Adrenal gland (tissue), 12 donors: ENCODE measurements around the gene TARBP2. TPM values are rescaled to one million over a fixed set of nuclear protein-coding genes. Genes with fewer than 3 reads are reported as not detected.

ENCODE experiments used
- DNase-seq, 7 donors: peaks; one replicate each; pipeline ENCODE4 v3.0.0-alpha.2; 2019 to 2020
- H3K27ac ChIP-seq, 5 donors: fragments of 200-600 bp; sonication (generic) in 4 of 5; 1 replicate in 3 of 5; 2 replicates in 2 of 5; pipeline versions ENCODE4 v1.5.1 to v1.8.0; 2016 to 2020; ENCODE audit warnings: mild to moderate bottlenecking in 1 of 5
- H3K27me3 ChIP-seq: fragments of 200-600 bp; 2 replicates; pipeline ENCODE4 v1.8.0; 2021
- H3K36me3 ChIP-seq, 2 donors: fragments of 200-600 bp; replicated peaks in 1 of 2; 1 replicate in 1 of 2; 2 replicates in 1 of 2; pipeline versions ENCODE4 v1.5.1 to v1.8.0; 2018 to 2022
- H3K4me1 ChIP-seq, 2 donors: fragments of 200-600 bp; replicated peaks in 1 of 2; 1 replicate in 1 of 2; 2 replicates in 1 of 2; pipeline versions ENCODE4 v1.5.1 to v1.8.0; 2018 to 2021
- H3K4me3 ChIP-seq, 4 donors: fragments of 200-600 bp; sonication (generic) in 3 of 4; one replicate each; pipeline ENCODE4 v1.5.1; 2016 to 2018
- H3K9me3 ChIP-seq, 3 donors: fragments of 200-600 bp; sonication (generic) in 1 of 3; replicated peaks in 1 of 3; 1 replicate in 2 of 3; 2 replicates in 1 of 3; pipeline versions ENCODE4 v1.5.1 to v1.8.0; 2016 to 2021
- POLR2A ChIP-seq, 2 donors: fragments of 450-650 bp; IDR thresholded peaks; one replicate each; pipeline ENCODE4 v1.6.1; 2017; ENCODE audit warnings: antibody characterized with exemption in 2 of 2, mild to moderate bottlenecking in 2 of 2, moderate library complexity in 1 of 2
- WGBS, 4 donors: extraction: QIAGEN DNeasy Blood & Tissue Kit in 2 of 4; methylation state at CpG; one replicate each; pipeline versions ENCODE4 v1.1.5 to v1.1.7; 2013 to 2017; 5-methylcytosine and 5-hydroxymethylcytosine counted together
- intact Hi-C, 2 donors: fragments of 100-400 bp; cut with DNase I; formaldehyde crosslinking; loops; one replicate each; pipeline versions ENCODE4 v1.14.1 to v1.15.0; 2022 to 2023
- polyA plus RNA-seq, 3 donors: library from polyadenylated mRNA; stranded (reverse); fragments of 200-250 nt in 2 of 3; fragments of 350-450 nt in 1 of 3; fragmentation: Illumina TruSeq in 1 of 3; extraction: RNeasy Lipid Tissue Mini Kit (QIAGEN cat#74804) in 1 of 3; gene quantifications; one replicate each; pipeline ENCODE4 v1.2.3, GENCODE V29; 2013 to 2014
- total RNA-seq, 9 donors: library from RNA; depleted of rRNA in 4 of 9; stranded (reverse); fragments of >200 nt in 4 of 9; fragments of 120-200 nt in 1 of 9; fragmentation: NEBNext Ultra II Directional in 1 of 9; extraction: Animal tissue kit (Norgen Biotek cat#: 25700) in 1 of 9; gene quantifications; one replicate each; pipeline versions ENCODE4 v1.1.0 to v1.2.4, GENCODE V29; 2013 to 2023
- TF ChIP-seq, protein P1 (sequence below), 6 experiments: fragments of 450-650 bp in 4 of 6; fragments of 200-600 bp in 2 of 6; sonication (generic) in 1 of 6; IDR thresholded peaks; 1 replicate in 5 of 6; 2 replicates in 1 of 6; pipeline versions ENCODE4 v1.5.1 to v1.8.0; 2016 to 2021; ENCODE audit warnings: antibody characterized with exemption in 6 of 6, mild to moderate bottlenecking in 2 of 6, moderate library complexity in 1 of 6
- donor health status: healthy with polysubstance abuse.
- donor health status: Bipolar disorder and iron deficiency.
- donor health status: DM: yes; HTN: yes; CAD: no.
- donor health status: DM: no; HTN: no; CAD: no.
- donor health status: DM: no; HTN: no; CAD: no.
- donor health status: DM: yes; HTN: yes; CAD: no.

TARBP2 gene
- total and polyA plus RNA-seq, 12 donors = 14.9 to 72.9 (median 32.8) TPM

DNA sequence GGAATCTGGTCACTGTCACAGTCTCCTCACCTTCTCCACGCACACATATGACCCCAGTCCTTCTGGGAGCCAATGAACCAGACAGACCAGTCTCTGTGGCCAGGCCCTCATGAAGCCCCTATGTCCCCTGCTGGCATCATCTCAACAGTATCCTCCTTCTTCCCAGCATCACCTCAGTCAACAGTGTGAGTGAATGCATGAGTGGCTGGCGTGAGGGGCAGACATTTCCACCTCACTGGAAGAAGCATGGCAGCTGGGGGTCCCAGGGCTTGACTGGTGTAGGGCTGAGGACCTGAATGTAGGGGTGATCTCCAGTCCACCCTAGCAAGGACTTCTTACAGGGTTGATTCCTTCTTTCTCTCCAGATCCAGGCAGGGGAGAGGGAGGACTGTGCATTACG, 3.6 kb upstream of the TARBP2 start:
- Histone ChIP-seq H3K36me3 (no peaks in the 10 kb centered on the region), H3K9me3 (no peaks in the 10 kb centered on the region), H3K4me1 (peaks cover 29 to 41% of the 10 kb centered on the region in 2 donors), H3K27ac (peak overlapping the region in 1 of 5 donors; percentile 37), H3K27me3 (no peaks in the 10 kb centered on the region), H3K4me3 (no peak overlapping the region)
- no peak for TF ChIP-seq POLR2A (IDR thresholded peaks at IDR 0.05)
- TF ChIP-seq, protein P1, sequence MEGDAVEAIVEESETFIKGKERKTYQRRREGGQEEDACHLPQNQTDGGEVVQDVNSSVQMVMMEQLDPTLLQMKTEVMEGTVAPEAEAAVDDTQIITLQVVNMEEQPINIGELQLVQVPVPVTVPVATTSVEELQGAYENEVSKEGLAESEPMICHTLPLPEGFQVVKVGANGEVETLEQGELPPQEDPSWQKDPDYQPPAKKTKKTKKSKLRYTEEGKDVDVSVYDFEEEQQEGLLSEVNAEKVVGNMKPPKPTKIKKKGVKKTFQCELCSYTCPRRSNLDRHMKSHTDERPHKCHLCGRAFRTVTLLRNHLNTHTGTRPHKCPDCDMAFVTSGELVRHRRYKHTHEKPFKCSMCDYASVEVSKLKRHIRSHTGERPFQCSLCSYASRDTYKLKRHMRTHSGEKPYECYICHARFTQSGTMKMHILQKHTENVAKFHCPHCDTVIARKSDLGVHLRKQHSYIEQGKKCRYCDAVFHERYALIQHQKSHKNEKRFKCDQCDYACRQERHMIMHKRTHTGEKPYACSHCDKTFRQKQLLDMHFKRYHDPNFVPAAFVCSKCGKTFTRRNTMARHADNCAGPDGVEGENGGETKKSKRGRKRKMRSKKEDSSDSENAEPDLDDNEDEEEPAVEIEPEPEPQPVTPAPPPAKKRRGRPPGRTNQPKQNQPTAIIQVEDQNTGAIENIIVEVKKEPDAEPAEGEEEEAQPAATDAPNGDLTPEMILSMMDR (IDR thresholded peaks at IDR 0.05) = no peak
- DNase-seq = no peak
- intact Hi-C loops = no loop called here
- 90 to 96% (median 94%) methylated on average over 2 to 3 of the region's 3 CpGs for WGBS, 4 donors

DNA sequence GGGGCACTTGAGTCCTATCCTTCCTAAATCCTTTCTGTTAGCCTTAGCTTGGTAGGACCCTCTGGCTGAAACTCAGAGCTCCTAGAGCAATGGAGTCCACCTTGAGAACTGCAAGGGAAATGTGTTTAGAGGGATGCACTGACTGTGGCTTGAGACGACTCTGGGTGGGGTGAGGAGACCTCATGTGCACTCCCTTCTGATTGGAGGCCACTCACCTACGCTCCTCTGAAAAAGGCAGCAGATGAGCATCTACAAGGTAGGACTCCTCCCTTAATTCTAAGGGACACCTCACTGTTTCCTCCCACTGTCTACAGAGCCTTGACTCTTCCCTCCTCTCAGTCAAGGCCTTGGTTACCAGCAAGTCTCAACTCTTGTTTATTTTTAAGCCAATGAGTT, 2.9 kb upstream of the TARBP2 start:
- intact Hi-C loops = no loop called here
- 80 to 86% (median 83%) methylated on average over 2 of the region's 2 CpGs for WGBS, 4 donors
- Histone ChIP-seq H3K27me3 (no peaks in the 10 kb centered on the region), H3K4me3 (no peak overlapping the region), H3K36me3 (no peaks in the 10 kb centered on the region), H3K4me1 (peaks cover 27 to 43% of the 10 kb centered on the region in 2 donors), H3K27ac (peak overlapping the region in 2 of 5 donors; percentile 30 to 93), H3K9me3 (no peaks in the 10 kb centered on the region)
- TF ChIP-seq POLR2A (IDR thresholded peaks at IDR 0.05) = no peak
- no peak for DNase-seq

DNA sequence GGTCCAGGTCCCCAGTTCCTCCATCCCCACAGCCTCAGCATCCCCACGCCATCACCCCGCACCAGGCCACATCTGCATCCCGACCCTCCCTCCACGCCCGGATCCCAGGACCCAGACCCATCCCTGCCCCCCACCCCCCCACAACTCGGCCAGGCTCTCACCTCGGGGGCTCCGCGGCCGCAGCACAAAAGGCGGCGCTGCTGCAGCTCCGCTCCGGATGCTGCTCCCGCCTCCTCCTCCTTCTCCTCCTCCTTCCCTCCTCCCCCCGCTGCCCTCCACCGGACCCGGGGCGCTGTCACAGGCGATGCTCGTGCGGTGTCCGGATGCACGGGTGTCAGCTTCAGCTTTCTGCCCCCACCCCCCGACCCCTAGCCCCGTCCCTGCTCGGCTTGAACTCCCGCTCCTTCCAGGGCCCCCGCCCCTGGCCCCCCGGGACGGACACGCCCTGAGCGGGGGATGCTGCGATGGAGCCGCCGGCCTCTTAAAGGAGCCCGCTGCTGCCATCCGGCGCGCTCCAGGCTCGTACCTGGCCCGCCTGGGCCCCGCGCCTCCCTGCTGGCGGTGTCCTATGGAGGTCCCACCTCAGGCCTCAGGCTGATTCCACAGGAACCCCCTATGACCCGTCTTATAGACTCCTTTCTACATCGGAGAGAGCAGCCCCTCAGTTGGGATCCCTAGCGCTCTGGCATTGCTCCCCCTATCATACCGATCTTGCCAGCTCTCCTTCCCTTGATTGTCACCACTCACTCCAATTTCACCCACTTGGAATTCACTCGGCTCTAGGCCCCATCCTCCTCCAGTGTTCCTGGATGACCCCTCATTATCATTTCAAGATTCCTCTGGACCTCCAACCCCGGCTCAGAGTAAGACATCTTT, 1.6 kb upstream of the TARBP2 start, which contains the start of gene MAP3K12:
Gene MAP3K12 (minus strand): TSS at position 193 of the 876 bp plus-strand sequence. CDS start 12,067 bp downstream, outside the sequence.
- no peaks in the 10 kb centered on the region for H3K9me3 ChIP-seq
- WGBS, 4 donors = 0 to 2% (median 1%) methylated on average over 16 to 51 of the region's 51 CpGs
- H3K4me1 ChIP-seq = peaks cover 22 to 36% of the 10 kb centered on the region in 2 donors

DNA sequence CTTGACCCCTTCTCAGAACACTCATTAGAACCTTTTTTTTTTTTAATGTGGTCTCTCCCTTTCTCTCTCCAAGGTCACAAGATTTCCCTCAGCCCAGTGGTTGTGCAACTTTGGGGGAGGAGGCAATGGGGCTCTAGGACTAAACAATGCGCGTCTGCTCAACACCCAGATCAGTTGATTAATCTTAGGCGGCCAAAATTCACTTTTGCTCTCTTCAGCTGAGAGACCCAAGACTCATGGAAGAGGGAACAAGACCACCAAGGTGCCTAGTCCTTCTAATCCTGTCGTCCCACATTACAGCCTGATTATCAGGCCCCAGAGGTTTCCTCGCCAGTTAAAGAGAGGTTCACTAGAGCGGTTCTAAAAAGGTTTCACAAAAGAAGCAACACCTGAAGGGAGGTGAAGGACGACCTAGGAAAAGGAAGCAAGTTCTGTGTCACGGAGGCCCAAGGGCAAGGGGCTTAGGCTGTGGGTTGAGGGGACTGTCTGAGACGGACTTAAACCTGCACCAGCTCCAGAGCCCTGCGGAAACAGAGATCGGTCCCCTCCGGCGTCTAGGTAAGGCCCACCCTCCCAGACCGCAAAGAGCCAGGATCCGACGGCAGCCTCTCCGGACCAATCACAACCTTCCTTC, 824 bp upstream of the TARBP2 start:
- peak overlapping the region; percentile 92 to 100 (median 99) for H3K27ac ChIP-seq
- peak overlapping the region in 3 of 4 donors; percentile 27 to 57 (median 50) for H3K4me3 ChIP-seq
- intact Hi-C loops = loop anchor here (5.0 to 10.0 kb wide), 2 partner anchors 48 to 175 kb away; partner anchors contain the start of genes AAAS (in 1 of the 2) and PCBP2 (in 1 of the 2)
- H3K9me3 ChIP-seq = no peaks in the 10 kb centered on the region
- peaks cover 0 to 9% of the 10 kb centered on the region in 2 donors for H3K36me3 ChIP-seq
- peaks cover 24 to 41% of the 10 kb centered on the region in 2 donors for H3K4me1 ChIP-seq
- no peaks in the 10 kb centered on the region for H3K27me3 ChIP-seq
- peak in 6 of 7 donors; percentile 81 to 90 (median 86) for DNase-seq
- WGBS, 4 donors = 0 to 3% (median 1%) methylated on average over 9 to 17 of the region's 17 CpGs
- peak; percentile 97 for TF ChIP-seq POLR2A (IDR thresholded peaks at IDR 0.05)
- TF ChIP-seq, protein P1 (IDR thresholded peaks at IDR 0.05) = no peak

More for the DNA sequence above, 1.6 kb upstream of the TARBP2 start, which contains the start of gene MAP3K12:
- Histone ChIP-seq H3K36me3 (peaks cover 0 to 2% of the 10 kb centered on the region in 2 donors), H3K27ac (peak within 1 kb of the TSS; percentile 92 to 100 (median 99)), H3K4me3 (peak within 1 kb of the TSS in 3 of 4 donors; percentile 46 to 57 (median 50)), H3K27me3 (no peaks in the 10 kb centered on the region)
- no peak for TF ChIP-seq POLR2A (IDR thresholded peaks at IDR 0.05)
- TF ChIP-seq, protein P1 (IDR thresholded peaks at IDR 0.05) = peak in 1 of 6 experiments; percentile 3
- intact Hi-C loops = loop anchor here (5.0 to 10.0 kb wide), 2 partner anchors 47 to 175 kb away; partner anchors contain the start of genes AAAS (in 1 of the 2) and PCBP2 (in 1 of the 2)
- DNase-seq = peak; percentile 70 to 83 (median 73)
